SK-N-SH (cell line): ENCODE measurements around the gene POMGNT1.

Source experiments
- ELF1 ChIP-seq: IDR thresholded peaks from 2 replicates; pipeline ENCODE4 v1.4.0; 2012
- EP300 ChIP-seq, 2 experiments: IDR thresholded peaks; 2 replicates each; pipeline versions ENCODE4 v1.4.0 to v1.6.1; 2012; ENCODE audit warnings: borderline replicate concordance in 1 of 2, low read depth in 1 of 2, low read length in 1 of 2
- POLR2AphosphoS5 ChIP-seq: IDR thresholded peaks from 2 replicates; pipeline ENCODE4 v1.6.1; 2012; ENCODE audit warnings: low read depth, low read length
- RCOR1 ChIP-seq: fragments of 150-350 bp; IDR thresholded peaks from 2 replicates; pipeline ENCODE4 v1.6.1; 2017; ENCODE audit warnings: antibody characterized with exemption, low read length
- SMC3 ChIP-seq: IDR thresholded peaks from 2 replicates; pipeline ENCODE4 v1.6.1; 2012; ENCODE audit warnings: low read depth, low read length, improper control_type of control experiment
- ZBTB33 ChIP-seq: IDR thresholded peaks from 2 replicates; pipeline ENCODE4 v1.4.0; 2012; ENCODE audit warnings: low read depth, borderline replicate concordance
- TF ChIP-seq, protein P1 (sequence below): fragments of 200-600 bp; sonication (generic); IDR thresholded peaks from 2 replicates; pipeline ENCODE4 v1.6.1; 2017; ENCODE audit warnings: antibody characterized with exemption, mild to moderate bottlenecking, moderate library complexity
- TF ChIP-seq, protein P2 (sequence below): IDR thresholded peaks from 2 replicates; pipeline ENCODE4 v1.4.0; 2012; ENCODE audit warnings: low read depth

DNA sequence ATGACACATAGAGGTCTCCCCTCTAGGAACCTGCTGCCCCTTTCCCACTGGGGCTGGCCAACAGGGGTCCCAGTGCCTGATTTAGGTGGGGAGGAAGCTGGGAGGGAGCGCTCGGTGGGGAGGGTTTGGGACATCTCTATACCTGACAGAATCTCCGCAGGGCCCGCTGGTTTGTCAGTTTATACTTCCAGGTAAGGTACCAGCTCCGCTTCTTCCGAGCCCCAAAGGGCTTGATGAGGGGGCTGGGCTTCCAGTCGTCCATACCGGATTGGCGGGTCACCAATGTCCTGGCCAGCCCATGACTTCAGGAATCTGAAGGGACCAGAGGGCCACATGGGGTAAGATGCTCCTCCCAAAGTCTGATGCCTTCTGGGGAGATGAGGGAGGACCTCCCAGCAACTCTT is 672 bp downstream of the POMGNT1 start:
- TF ChIP-seq, protein P1, sequence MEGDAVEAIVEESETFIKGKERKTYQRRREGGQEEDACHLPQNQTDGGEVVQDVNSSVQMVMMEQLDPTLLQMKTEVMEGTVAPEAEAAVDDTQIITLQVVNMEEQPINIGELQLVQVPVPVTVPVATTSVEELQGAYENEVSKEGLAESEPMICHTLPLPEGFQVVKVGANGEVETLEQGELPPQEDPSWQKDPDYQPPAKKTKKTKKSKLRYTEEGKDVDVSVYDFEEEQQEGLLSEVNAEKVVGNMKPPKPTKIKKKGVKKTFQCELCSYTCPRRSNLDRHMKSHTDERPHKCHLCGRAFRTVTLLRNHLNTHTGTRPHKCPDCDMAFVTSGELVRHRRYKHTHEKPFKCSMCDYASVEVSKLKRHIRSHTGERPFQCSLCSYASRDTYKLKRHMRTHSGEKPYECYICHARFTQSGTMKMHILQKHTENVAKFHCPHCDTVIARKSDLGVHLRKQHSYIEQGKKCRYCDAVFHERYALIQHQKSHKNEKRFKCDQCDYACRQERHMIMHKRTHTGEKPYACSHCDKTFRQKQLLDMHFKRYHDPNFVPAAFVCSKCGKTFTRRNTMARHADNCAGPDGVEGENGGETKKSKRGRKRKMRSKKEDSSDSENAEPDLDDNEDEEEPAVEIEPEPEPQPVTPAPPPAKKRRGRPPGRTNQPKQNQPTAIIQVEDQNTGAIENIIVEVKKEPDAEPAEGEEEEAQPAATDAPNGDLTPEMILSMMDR = no peak
- TF ChIP-seq POLR2AphosphoS5 (no peak), EP300 (IDR thresholded peaks at IDR 0.05; ENCODE audit: borderline replicate concordance in 1 of 2, low read depth in 1 of 2, low read length in 1 of 2) (no peak), SMC3 (no peak), RCOR1 (no peak), ELF1 (no peak), ZBTB33 (no peak)
- TF ChIP-seq, protein P2, sequence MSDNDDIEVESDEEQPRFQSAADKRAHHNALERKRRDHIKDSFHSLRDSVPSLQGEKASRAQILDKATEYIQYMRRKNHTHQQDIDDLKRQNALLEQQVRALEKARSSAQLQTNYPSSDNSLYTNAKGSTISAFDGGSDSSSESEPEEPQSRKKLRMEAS = no peak
